Measurements from ENCODE around the gene HRC. TPM values are rescaled to one million over a fixed set of nuclear protein-coding genes. Genes with fewer than 3 reads are reported as not detected.

Gene HRC
- total RNA-seq, 1 experiment from 2014 or later, result under 0.01 TPM

- DNase-seq (ENCODE audit: low read depth), result peak; percentile 31
Measured at GRCh38 chr19:49114630-49115363, 40.4 kb downstream of the HRC start.

DNA sequence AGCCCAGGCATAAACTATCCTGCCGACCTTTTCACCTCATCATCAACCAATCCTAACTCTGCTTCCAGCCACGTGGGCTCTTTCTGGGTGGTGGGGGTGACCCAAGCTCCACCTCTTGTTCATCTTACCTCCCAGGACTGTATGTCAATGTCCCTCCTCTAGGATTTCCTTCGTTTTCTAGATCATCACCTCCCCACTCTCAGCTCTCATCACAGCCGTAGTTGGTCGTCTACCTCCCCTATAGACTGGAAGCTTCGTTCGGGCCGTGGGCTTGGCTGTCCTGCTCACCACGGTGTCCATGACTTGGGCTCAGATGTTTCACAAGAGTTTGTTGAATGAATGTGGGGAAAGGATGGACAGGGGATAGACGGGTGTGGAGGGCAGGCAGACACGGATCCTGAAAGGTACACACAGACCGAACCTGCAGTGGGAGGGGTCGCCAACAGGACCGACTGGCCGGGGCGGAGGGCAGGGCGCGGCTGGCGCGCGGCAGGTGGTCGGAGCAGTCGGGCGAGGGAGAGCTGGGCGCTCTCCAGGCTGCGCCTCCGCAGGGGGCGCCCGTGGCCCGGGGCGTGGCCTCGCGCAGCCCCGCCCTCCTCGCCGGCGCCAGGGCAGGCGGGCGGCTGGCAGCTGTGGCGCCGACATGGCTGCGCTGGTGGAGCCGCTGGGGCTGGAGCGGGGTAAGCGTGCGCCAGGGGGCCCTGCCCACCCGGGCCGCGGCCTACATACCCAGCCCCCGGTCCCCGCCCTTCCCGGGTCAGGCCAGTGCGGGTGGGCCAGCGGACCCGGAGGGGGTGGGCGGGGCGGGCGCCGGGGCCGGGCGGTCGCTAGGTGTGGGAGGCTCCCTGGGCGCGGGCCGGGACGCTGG lies 41.2 kb downstream of the HRC start, which contains the start of gene LIN7B:
TSS of gene LIN7B (plus strand) at position 609 of the 868 bp plus-strand sequence. CDS start at position 644, 35 bp downstream.
- DNase-seq (ENCODE audit: low read depth), result peak; percentile 71

- DNase-seq (ENCODE audit: low read depth), result no peak
Measured at GRCh38 chr19:49111218-49111998, 43.8 kb downstream of the HRC start.

DNA sequence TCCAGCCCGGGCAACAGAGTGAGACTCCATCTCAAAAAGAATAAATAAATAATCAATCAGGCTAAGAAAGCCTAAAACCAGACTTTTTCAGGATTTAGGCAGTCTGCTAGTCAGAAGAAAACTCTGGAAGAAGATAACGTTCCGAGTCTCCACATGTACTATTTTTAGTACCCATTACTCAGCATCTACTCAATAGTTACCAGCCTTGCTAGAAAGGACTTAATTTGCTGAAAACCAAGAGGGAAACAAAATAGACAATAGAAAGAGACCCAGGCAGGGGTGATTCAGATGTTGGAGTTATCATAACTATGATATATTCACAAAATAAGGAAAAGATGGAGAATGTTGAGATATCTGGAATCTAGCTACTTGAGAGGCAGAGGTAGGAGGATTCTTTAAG lies 44.6 kb downstream of the HRC start:
- DNase-seq (ENCODE audit: low read depth), result no peak

DNA sequence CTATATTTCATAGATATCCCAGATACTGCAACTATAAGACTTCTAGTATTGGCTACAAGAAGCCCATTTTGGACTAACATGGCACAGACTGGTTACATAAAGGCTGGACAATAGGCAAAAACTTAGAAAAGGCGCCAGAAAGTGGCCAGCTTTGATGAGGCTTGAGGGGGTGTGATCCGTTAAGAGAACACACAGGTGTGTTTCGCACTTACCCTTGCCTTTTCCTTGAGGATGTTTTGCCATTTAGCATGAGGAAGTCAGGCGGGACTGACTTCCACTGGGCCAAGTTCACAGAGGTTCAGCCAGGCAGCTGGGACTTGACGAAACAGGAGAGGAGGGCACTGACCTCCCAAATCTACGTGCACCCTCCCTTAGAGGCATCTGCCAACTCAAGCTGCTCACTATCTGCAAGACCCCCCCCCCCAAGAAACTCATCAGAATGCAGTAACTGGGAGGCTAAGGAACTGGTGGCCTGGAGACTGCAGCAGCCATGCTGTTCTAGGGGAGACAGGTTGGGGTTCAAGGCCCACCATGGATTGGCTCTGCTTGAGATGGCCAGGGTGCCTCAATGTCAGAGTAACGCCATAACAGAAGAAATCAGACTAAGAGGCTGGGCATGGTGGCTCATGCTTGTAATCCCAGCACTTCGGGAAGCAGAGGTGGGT lies 45.5 kb downstream of the HRC start:
- DNase-seq (ENCODE audit: low read depth), result no peak

DNA sequence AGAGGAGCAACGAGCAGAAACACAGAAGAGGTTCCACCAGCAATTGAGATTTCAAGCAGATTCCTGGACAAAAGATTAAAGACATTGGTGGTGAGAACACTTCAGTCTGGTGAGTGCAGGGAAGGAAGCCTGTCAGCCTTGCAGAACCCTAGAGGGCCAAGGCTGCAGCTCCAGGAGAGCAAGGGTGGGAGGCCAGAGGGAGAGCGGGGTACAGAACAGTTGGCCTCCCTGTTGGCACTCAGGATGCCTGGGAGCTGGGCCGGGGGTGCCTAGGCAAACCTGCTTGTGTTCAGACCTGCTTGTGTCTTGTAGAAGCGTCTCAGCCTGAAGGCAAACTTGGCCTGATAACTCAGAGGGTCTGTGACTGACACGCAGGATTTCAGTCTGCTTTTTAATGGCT lies 46.1 kb downstream of the HRC start:
- DNase-seq (ENCODE audit: low read depth), result no peak

DNA sequence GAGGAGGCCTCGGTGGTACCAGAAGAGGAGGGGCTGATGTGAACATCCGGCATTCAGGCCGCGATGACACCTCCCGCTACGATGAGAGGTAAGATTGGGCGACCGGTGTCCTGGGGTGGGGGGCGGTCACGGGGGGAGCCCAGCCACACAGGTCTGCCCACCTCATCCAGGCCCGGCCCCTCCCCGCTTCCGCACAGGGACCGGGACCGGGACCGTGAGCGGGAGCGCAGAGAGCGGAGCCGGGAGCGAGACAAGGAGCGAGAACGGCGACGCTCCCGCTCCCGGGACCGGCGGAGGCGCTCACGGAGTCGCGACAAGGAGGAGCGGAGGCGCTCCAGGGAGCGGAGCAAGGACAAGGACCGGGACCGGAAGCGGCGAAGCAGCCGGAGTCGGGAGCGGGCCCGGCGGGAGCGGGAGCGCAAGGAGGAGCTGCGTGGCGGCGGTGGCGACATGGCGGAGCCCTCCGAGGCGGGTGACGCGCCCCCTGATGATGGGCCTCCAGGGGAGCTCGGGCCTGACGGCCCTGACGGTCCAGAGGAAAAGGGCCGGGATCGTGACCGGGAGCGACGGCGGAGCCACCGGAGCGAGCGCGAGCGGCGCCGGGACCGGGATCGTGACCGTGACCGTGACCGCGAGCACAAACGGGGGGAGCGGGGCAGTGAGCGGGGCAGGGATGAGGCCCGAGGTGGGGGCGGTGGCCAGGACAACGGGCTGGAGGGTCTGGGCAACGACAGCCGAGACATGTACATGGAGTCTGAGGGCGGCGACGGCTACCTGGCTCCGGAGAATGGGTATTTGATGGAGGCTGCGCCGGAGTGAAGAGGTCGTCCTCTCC lies 47.4 kb downstream of the HRC start:
- no peak for DNase-seq (ENCODE audit: low read depth)

DNA sequence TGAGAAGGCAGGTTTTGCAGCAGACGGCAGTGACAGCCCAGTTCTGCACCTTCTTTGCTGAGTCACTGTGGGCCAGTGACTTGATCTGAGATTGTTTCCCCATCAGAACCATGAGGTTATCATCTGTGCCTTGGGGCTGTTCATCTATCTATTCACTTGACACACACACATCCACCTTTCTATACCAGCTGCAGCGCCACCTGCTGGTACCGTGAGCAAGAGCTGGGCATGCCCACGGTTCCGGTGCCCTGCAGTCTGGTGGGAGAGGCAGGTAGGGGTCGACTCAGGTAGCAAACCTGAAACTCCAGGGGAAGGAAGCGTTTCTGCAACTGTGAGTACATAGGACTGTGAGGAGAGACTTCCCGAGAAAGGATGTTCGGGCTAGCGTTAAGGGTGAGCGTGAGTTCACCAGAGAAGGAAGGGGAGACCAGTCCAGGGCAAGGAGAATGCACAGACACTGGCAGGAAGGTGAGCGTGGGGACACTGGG lies 48.5 kb downstream of the HRC start:
- DNase-seq (ENCODE audit: low read depth), result peak; percentile 53

DNA sequence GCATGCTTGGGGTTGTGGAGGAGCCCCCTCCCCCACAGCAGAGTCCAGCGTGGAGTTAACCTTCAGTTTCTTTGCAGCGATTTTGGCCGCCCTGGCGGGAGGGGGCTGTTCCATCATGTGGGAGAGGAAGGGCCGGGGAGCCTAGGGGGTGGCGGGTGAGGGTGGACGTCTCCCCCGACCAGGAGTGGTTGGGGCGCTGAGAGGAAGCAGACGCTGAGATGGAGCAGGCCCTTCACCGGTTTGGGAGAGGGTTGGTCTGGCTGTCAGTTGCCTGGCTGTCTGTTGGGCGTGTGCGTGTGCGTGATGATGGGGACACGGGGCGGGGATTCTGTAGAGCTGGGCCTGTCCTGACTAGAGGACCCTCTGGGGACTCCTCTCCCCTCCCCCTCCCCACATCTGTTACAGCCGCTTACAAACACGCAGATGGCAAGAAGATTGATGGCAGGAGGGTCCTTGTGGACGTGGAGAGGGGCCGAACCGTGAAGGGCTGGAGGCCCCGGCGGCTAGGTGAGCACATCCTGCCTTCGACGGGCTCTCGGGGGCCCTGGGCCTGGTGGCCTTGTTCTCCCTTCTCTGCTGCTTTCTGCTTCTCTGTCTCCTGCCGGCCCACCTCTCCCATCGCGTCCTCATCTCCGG lies 50.8 kb downstream of the HRC start:
- no peak for DNase-seq (ENCODE audit: low read depth)

- no peak for DNase-seq (ENCODE audit: low read depth)
Measured at GRCh38 chr19:49103331-49104085, 51.7 kb downstream of the HRC start.

DNA sequence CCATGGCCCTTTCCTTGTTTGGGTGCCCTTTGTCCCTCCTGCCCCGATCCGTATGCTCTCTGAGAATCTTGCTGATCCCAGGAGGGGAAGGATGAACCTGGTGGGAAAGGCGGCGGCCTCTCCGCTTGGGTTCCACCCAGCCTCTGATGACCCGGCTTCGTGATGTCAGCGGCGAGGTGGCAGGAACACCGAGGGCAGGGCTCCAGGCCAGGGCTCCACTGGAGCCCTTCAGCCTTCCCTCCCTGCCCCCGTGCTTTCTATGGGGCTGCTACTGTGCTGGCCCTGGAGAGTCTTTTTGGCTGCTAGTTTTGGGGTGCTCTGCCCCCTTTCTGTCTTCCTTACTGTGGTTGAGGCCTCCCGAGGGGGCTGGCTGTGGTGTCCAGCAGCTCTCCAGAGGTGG lies 52.9 kb downstream of the HRC start:
- DNase-seq (ENCODE audit: low read depth), result no peak

Other genes with a start within 250 kb of the HRC start
- not detected in 2 replicates for gene DHDH, start 221.7 kb downstream of the HRC start, total RNA-seq (2014; rRNA removed; shearing (Covaris generic))
- 66.6 and 98.1 TPM in 2 replicates for gene BAX, start 200.5 kb downstream of the HRC start, total RNA-seq (2014; rRNA removed; shearing (Covaris generic))
- 4,698 and 4,789 TPM in 2 replicates for gene FTL, start 190.1 kb downstream of the HRC start, total RNA-seq (2014; rRNA removed; shearing (Covaris generic))
- gene GYS1, start 162.1 kb downstream of the HRC start, total RNA-seq (2014; rRNA removed; shearing (Covaris generic)), result 47.6 and 60.1 TPM in 2 replicates
- gene RUVBL2, start 161.5 kb downstream of the HRC start, total RNA-seq (2014; rRNA removed; shearing (Covaris generic)), result 384 and 389 TPM in 2 replicates
- gene LHB, start 138.3 kb downstream of the HRC start, total RNA-seq (2014; rRNA removed; shearing (Covaris generic)), result 0.68 TPM in 1 of 2 replicates, not detected in the other
- gene CGB3, start 131.1 kb downstream of the HRC start, total RNA-seq (2014; rRNA removed; shearing (Covaris generic)), result not detected in 2 replicates
- not detected in 2 replicates for gene CGB2, start 123.5 kb downstream of the HRC start, total RNA-seq (2014; rRNA removed; shearing (Covaris generic))
- gene CGB1, start 118.5 kb downstream of the HRC start, total RNA-seq (2014; rRNA removed; shearing (Covaris generic)), result not detected in 2 replicates
- not detected in 2 replicates for gene CGB5, start 111.5 kb downstream of the HRC start, total RNA-seq (2014; rRNA removed; shearing (Covaris generic))
- gene CGB8, start 106.3 kb downstream of the HRC start, total RNA-seq (2014; rRNA removed; shearing (Covaris generic)), result not detected in 2 replicates
- 0.10 and 0.72 TPM in 2 replicates for gene CGB7, start 97.6 kb downstream of the HRC start, total RNA-seq (2014; rRNA removed; shearing (Covaris generic))
- gene NTF4, start 90.6 kb downstream of the HRC start, total RNA-seq (2014; rRNA removed; shearing (Covaris generic)), result not detected in 2 replicates
- gene KCNA7, start 82.7 kb downstream of the HRC start, total RNA-seq (2014; rRNA removed; shearing (Covaris generic)), result not detected in 2 replicates
- 111 and 119 TPM in 2 replicates for gene SNRNP70, start 69.9 kb downstream of the HRC start, total RNA-seq (2014; rRNA removed; shearing (Covaris generic))
- gene LIN7B, start 41.0 kb downstream of the HRC start, total RNA-seq (2014; rRNA removed; shearing (Covaris generic)), result 6.0 and 14.6 TPM in 2 replicates
- 4.4 and 5.3 TPM in 2 replicates for gene C19orf73, start 36.3 kb downstream of the HRC start, total RNA-seq (2014; rRNA removed; shearing (Covaris generic))
- 8.3 and 10.4 TPM in 2 replicates for gene PPFIA3, start 35.9 kb downstream of the HRC start, total RNA-seq (2014; rRNA removed; shearing (Covaris generic))
- gene TRPM4, start 2.4 kb upstream of the HRC start, total RNA-seq (2014; rRNA removed; shearing (Covaris generic)), result 8.3 and 9.7 TPM in 2 replicates
- gene SLC6A16, start 169.8 kb upstream of the HRC start, total RNA-seq (2014; rRNA removed; shearing (Covaris generic)), result 0.10 and 0.12 TPM in 2 replicates
- gene CD37, start 180.0 kb upstream of the HRC start, total RNA-seq (2014; rRNA removed; shearing (Covaris generic)), result not detected in 2 replicates
- gene TEAD2, start 207.0 kb upstream of the HRC start, total RNA-seq (2014; rRNA removed; shearing (Covaris generic)), result 34.2 and 36.4 TPM in 2 replicates
- gene DKKL1, start 208.5 kb upstream of the HRC start, total RNA-seq (2014; rRNA removed; shearing (Covaris generic)), result 0.24 and 0.59 TPM in 2 replicates
- not detected in 2 replicates for gene KASH5, start 232.9 kb upstream of the HRC start, total RNA-seq (2014; rRNA removed; shearing (Covaris generic))

Measured in RPMI7951 (cell line).